K562 (cell line): Measurements from ENCODE around the gene OXA1L. TPM values are rescaled to one million over a fixed set of nuclear protein-coding genes. Genes with fewer than 3 reads are reported as not detected.
A peak's percentile ranks its signal among the peaks of the same experiment; 100 is the strongest.
"Not testable (repeated sequence)": the region's sequence is repeated elsewhere in the genome, so short reads cannot be mapped to it uniquely, and the experiment has no call there.

ENCODE experiments used
- ATAC-seq: fragments of 200-7000 bp; cut with Tn5 transposase; 3 replicates; pipeline ENCODE4 v1.9.1; 2020; ENCODE audit warnings: moderate library complexity
- BruUV-seq: library from RNA; stranded (reverse); fragments of 400-500 nt; replicated peaks from 2 replicates; lab custom pipeline; 2021; lab: Mats Ljungman, UMichigan
- CTCF ChIA-PET: fragments of 300-600 bp; formaldehyde crosslinking; extraction: SDS; loops from one replicate; lab custom pipeline; 2021; ENCODE audit warnings: low intra/inter-chr PET ratio; lab: Yijun Ruan, JAX
- POLR2A ChIA-PET: fragments of 300-600, 350-650 bp; sonication (Branson Sonifier 250); formaldehyde crosslinking; extraction: SDS; loops from one replicate; lab custom pipeline; 2021; ENCODE audit warnings: antibody characterized with exemption, inconsistent platforms; lab: Yijun Ruan, JAX
- DNase-seq, 4 experiments: peaks; one replicate each; pipeline versions ENCODE4 v3.0.0 to v3.0.0-alpha.2; 2011 to 2018; ENCODE audit warnings: low spot score in 3 of 4, mixed read lengths in 3 of 4; ENCODE audit errors: extremely low read depth in 1 of 4
- FAIRE-seq: peaks from 2 replicates; lab custom pipeline; 2011; peaks lifted over from hg19 to GRCh38; lab: Jason Lieb, UNC
- H2AFZ ChIP-seq: 2 replicates; pipeline ENCODE4 v1.6.0; 2011; ENCODE audit warnings: low read depth, low read length, control low read depth, inconsistent platforms
- H3K27ac ChIP-seq: fragments of 200-600 bp; 3 replicates; pipeline ENCODE4 v1.8.0; 2011; ENCODE audit warnings: low read depth, mild to moderate bottlenecking, control low read depth, inconsistent platforms, low read length, moderate library complexity, mixed read lengths; ENCODE audit errors: extremely low read depth
- H3K27me3 ChIP-seq, 2 experiments: fragments of 300-600 bp in 1 of 2; 2 replicates in 1 of 2; 3 replicates in 1 of 2; pipeline versions ENCODE4 v1.6.0 to v1.8.0; 2011; ENCODE audit warnings: inconsistent platforms in 2 of 2, low read length in 2 of 2, mild to moderate bottlenecking in 1 of 2, mixed read lengths in 1 of 2, moderate library complexity in 1 of 2; ENCODE audit not compliant: control insufficient read depth in 2 of 2, insufficient read depth in 2 of 2
- H3K36me3 ChIP-seq: fragments of 300-600 bp; 3 replicates; pipeline ENCODE4 v1.8.0; 2011; ENCODE audit warnings: mild to moderate bottlenecking, low read length, inconsistent platforms; ENCODE audit not compliant: control insufficient read depth, insufficient read depth
- H3K4me1 ChIP-seq, 2 experiments: fragments of 200-600 bp in 1 of 2; replicated peaks in 1 of 2; 2 replicates in 1 of 2; 3 replicates in 1 of 2; pipeline versions ENCODE4 v1.5.1 to v1.8.0; 2011; ENCODE audit warnings: inconsistent platforms in 2 of 2, low read length in 2 of 2, mild to moderate bottlenecking in 1 of 2, mixed read lengths in 1 of 2, moderate library complexity in 1 of 2; ENCODE audit not compliant: control insufficient read depth in 2 of 2, insufficient read depth in 2 of 2
- H3K4me2 ChIP-seq: 2 replicates; pipeline ENCODE4 v1.6.1; 2011; ENCODE audit warnings: low read length, control low read depth, inconsistent platforms, mixed read lengths; ENCODE audit not compliant: insufficient read depth
- H3K4me3 ChIP-seq: fragments of 200-600 bp; sonication (generic), shearing (Covaris generic); 2 replicates; pipeline ENCODE4 v1.5.1; 2016; ENCODE audit warnings: control low read depth, inconsistent platforms
- H3K79me2 ChIP-seq: fragments of 200-600 bp; 3 replicates; pipeline ENCODE4 v1.8.0; 2011; ENCODE audit warnings: low read length, inconsistent platforms; ENCODE audit not compliant: control insufficient read depth, insufficient read depth
- H3K9ac ChIP-seq, 2 experiments: 2 replicates each; pipeline versions ENCODE4 v1.6.0 to v1.6.1; 2011; ENCODE audit warnings: low read depth in 2 of 2, low read length in 2 of 2, control low read depth in 1 of 2, inconsistent platforms in 1 of 2, mild to moderate bottlenecking in 1 of 2, mixed read lengths in 1 of 2; ENCODE audit not compliant: insufficient read depth in 1 of 2
- H3K9me1 ChIP-seq: one replicate; pipeline ENCODE4 v1.6.0; 2011; ENCODE audit warnings: inconsistent platforms, mild to moderate bottlenecking, low read length, moderate library complexity; ENCODE audit not compliant: control insufficient read depth, insufficient read depth
- H3K9me3 ChIP-seq: replicated peaks from 2 replicates; pipeline ENCODE4 v1.5.1; 2011; ENCODE audit warnings: low read depth, low read length, inconsistent platforms; ENCODE audit not compliant: control insufficient read depth, insufficient read depth
- H4K20me1 ChIP-seq: replicated peaks from 2 replicates; pipeline ENCODE4 v1.6.1; 2011; ENCODE audit warnings: low read length, inconsistent platforms, mixed read lengths; ENCODE audit not compliant: control insufficient read depth, insufficient read depth
- ARID1B ChIP-seq: fragments of 450-650 bp; IDR thresholded peaks from 2 replicates; pipeline ENCODE4 v1.6.1; 2016; ENCODE audit warnings: antibody characterized with exemption, mild to moderate bottlenecking, inconsistent platforms
- CBFA2T3 ChIP-seq: fragments of 450-650 bp; IDR thresholded peaks from 2 replicates; pipeline ENCODE4 v1.6.1; 2017
- CXXC5 ChIP-seq: fragments of 250-450 bp; sonication (Bioruptor Pico); IDR thresholded peaks from 2 replicates; pipeline ENCODE4 v1.8.0; 2022; ENCODE audit warnings: inconsistent platforms, mild to moderate bottlenecking, moderate library complexity
- EP400 ChIP-seq: fragments of 450-650 bp; IDR thresholded peaks from 2 replicates; pipeline ENCODE4 v1.6.1; 2017; ENCODE audit warnings: antibody characterized with exemption, mild to moderate bottlenecking, moderate library complexity
- IRF9 ChIP-seq: fragments of 450-650 bp; IDR thresholded peaks from 2 replicates; pipeline ENCODE4 v1.6.1; 2016; ENCODE audit warnings: missing biosample characterization, missing genetic modification characterization
- NR2C2 ChIP-seq, 2 experiments: fragments of 200-800 bp in 1 of 2; sonication (Bioruptor generic) in 1 of 2; sonication (generic) in 1 of 2; formaldehyde crosslinking in 1 of 2; IDR thresholded peaks; 2 replicates each; pipeline versions ENCODE4 v1.6.1 to v1.8.0; 2016 to 2022; ENCODE audit warnings: mild to moderate bottlenecking in 1 of 2, missing compliant biosample characterization in 1 of 2, missing genetic modification characterization in 1 of 2, missing genetic modification reagents in 1 of 2
- PTRF ChIP-seq: fragments of 450-650 bp; IDR thresholded peaks from 2 replicates; pipeline ENCODE4 v1.6.1; 2016; ENCODE audit warnings: mild to moderate bottlenecking, missing genetic modification characterization, missing compliant biosample characterization
- PTTG1 ChIP-seq: fragments of 450-650 bp; IDR thresholded peaks from 2 replicates; pipeline ENCODE4 v1.6.1; 2016; ENCODE audit warnings: low read depth, mild to moderate bottlenecking, missing genetic modification characterization, missing compliant biosample characterization
- ZNF668 ChIP-seq: fragments of 250-450 bp; sonication (Bioruptor Pico); IDR thresholded peaks from 2 replicates; pipeline ENCODE4 v1.8.0; 2022; ENCODE audit warnings: mild to moderate bottlenecking, inconsistent platforms
- ZNF766 ChIP-seq: fragments of 200-800 bp; sonication (Bioruptor generic); conservative IDR thresholded peaks from 2 replicates; pipeline ENCODE4 v1.6.1; 2016; ENCODE audit warnings: missing genetic modification characterization, missing compliant biosample characterization
- WGBS: fragments of 100-300 bp; shearing (Covaris generic); methylation state at CpG from one replicate; pipeline ENCODE4 v1.1.6; 2016; ENCODE audit warnings: low coverage, mixed read lengths; ENCODE audit not compliant: insufficient coverage; ENCODE audit errors: missing lambda C conversion rate; 5-methylcytosine and 5-hydroxymethylcytosine counted together
- in situ Hi-C: fragments of 300-500 bp; cut with MboI; formaldehyde crosslinking; loops from 4 replicates; pipeline ENCODE4 v1.15.0; 2018; ENCODE audit warnings: inconsistent platforms, mixed read lengths
- intact Hi-C: fragments of 100-400 bp; cut with micrococcal nuclease; formaldehyde crosslinking; loops from 2 replicates; pipeline ENCODE4 v1.14.2; 2022
- polyA plus RNA-seq, 8 experiments: library from polyadenylated mRNA; depleted of rRNA in 4 of 8; stranded (reverse) in 5 of 8; unstranded in 3 of 8; fragments of >200 nt; fragmentation: Nextera tagmentation in 2 of 8; fragmentation: Illumina TruSeq in 1 of 8; extraction: Ambion mirVana in 2 of 8; extraction: Trizol in 1 of 8; gene quantifications; 2 replicates each; pipeline versions ENCODE4 v1.2.1 to v1.2.3, GENCODE V29; 2011 to 2014; ENCODE audit warnings: inconsistent platforms in 1 of 8, missing spikeins in 1 of 8
- total RNA-seq, 7 experiments: library from RNA; depleted of rRNA in 6 of 7; stranded (reverse); fragments of >200 nt in 6 of 7; fragmentation: Illumina TruSeq in 2 of 7; extraction: Trizol in 2 of 7; gene quantifications; 2 replicates each; pipeline versions ENCODE4 v1.2.1 to v1.2.3, GENCODE V29; 2011 to 2021; ENCODE audit warnings: low replicate concordance in 1 of 7
- TF ChIP-seq, protein P1 (sequence below), 2 experiments: fragments of 450-650 bp; conservative IDR thresholded peaks; 2 replicates each; pipeline ENCODE4 v1.6.1; 2017; ENCODE audit warnings: mild to moderate bottlenecking in 2 of 2, moderate library complexity in 2 of 2
- TF ChIP-seq, protein P2 (sequence below): fragments of 450-650 bp; IDR thresholded peaks from 2 replicates; pipeline ENCODE4 v1.6.1; 2017; ENCODE audit warnings: antibody characterized with exemption, mild to moderate bottlenecking
- TF ChIP-seq, protein P3 (sequence below): fragments of 450-650 bp; conservative IDR thresholded peaks from 2 replicates; pipeline ENCODE4 v1.6.1; 2016; ENCODE audit warnings: missing genetic modification characterization, low read depth, mild to moderate bottlenecking, control low read depth, missing compliant biosample characterization

The OXA1L gene
- total and polyA plus RNA-seq, 9 of the 15 experiments (the other 6 are each of a cell fraction or from before 2014, with no cell fraction given) = 100 to 204 (median 145) TPM

DNA sequence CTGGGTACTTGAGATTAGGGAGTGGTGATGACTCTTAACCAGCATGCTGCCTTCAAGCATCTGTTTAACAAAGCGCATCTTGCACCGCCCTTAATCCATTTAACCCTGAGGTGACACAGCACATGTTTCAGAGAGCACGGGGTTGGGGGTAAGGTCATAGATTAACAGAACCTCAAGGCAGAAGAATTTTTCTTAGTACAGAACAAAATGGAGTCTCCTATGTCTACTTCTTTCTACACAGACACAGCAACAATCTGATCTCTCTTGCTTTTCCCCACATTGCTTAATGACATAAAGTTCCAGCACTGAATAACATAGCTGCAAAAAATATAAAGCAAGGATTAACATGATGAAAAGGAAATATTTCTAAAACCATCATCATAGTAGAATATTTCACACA, 41.1 kb upstream of the OXA1L start:
- H3K9ac ChIP-seq; H3K27ac ChIP-seq; H3K4me2 ChIP-seq; H3K4me3 ChIP-seq; H3K79me2 ChIP-seq; in situ Hi-C loops; ATAC-seq; POLR2A ChIA-PET; CTCF ChIA-PET; BruUV-seq; H3K9me1 ChIP-seq; H3K9me3 ChIP-seq; H3K27me3 ChIP-seq; H3K36me3 ChIP-seq; FAIRE-seq; intact Hi-C loops; H2AFZ ChIP-seq; H4K20me1 ChIP-seq; DNase-seq; TF ChIP-seq NR2C2 (CRISPR knock-in tag; IDR thresholded peaks at IDR 0.05): not testable (repeated sequence)
- peaks cover 10 to 13% of the 10 kb centered on the region in 2 experiments; a peak in 4 of 5 replicates for H3K4me1 ChIP-seq
- 0% methylated on average over 2 of the region's 3 CpGs for WGBS
- TF ChIP-seq ZNF766 (CRISPR knock-in tag) = 0 out of 2 replicates have a peak, but pooled peaks have one; percentile 21
- 0 out of 2 replicates have a peak, but pooled peaks have one; percentile 17 for TF ChIP-seq EP400
- peak; percentile 55; the same call in 1 of the 2 replicates for TF ChIP-seq PTRF (tag)
- TF ChIP-seq, protein P1, sequence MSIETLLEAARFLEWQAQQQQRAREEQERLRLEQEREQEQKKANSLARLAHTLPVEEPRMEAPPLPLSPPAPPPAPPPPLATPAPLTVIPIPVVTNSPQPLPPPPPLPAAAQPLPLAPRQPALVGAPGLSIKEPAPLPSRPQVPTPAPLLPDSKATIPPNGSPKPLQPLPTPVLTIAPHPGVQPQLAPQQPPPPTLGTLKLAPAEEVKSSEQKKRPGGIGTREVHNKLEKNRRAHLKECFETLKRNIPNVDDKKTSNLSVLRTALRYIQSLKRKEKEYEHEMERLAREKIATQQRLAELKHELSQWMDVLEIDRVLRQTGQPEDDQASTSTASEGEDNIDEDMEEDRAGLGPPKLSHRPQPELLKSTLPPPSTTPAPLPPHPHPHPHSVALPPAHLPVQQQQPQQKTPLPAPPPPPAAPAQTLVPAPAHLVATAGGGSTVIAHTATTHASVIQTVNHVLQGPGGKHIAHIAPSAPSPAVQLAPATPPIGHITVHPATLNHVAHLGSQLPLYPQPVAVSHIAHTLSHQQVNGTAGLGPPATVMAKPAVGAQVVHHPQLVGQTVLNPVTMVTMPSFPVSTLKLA (conservative IDR thresholded peaks at IDR 0.05) = peak in 1 of 2 experiments; percentile 29; a peak in 1 of 4 replicates
- peak; percentile 33; the same call in 1 of the 2 replicates for TF ChIP-seq ARID1B
- peak; percentile 28; the same call in 1 of the 2 replicates for TF ChIP-seq ZNF668 (CRISPR knock-in tag)
- TF ChIP-seq, protein P2, sequence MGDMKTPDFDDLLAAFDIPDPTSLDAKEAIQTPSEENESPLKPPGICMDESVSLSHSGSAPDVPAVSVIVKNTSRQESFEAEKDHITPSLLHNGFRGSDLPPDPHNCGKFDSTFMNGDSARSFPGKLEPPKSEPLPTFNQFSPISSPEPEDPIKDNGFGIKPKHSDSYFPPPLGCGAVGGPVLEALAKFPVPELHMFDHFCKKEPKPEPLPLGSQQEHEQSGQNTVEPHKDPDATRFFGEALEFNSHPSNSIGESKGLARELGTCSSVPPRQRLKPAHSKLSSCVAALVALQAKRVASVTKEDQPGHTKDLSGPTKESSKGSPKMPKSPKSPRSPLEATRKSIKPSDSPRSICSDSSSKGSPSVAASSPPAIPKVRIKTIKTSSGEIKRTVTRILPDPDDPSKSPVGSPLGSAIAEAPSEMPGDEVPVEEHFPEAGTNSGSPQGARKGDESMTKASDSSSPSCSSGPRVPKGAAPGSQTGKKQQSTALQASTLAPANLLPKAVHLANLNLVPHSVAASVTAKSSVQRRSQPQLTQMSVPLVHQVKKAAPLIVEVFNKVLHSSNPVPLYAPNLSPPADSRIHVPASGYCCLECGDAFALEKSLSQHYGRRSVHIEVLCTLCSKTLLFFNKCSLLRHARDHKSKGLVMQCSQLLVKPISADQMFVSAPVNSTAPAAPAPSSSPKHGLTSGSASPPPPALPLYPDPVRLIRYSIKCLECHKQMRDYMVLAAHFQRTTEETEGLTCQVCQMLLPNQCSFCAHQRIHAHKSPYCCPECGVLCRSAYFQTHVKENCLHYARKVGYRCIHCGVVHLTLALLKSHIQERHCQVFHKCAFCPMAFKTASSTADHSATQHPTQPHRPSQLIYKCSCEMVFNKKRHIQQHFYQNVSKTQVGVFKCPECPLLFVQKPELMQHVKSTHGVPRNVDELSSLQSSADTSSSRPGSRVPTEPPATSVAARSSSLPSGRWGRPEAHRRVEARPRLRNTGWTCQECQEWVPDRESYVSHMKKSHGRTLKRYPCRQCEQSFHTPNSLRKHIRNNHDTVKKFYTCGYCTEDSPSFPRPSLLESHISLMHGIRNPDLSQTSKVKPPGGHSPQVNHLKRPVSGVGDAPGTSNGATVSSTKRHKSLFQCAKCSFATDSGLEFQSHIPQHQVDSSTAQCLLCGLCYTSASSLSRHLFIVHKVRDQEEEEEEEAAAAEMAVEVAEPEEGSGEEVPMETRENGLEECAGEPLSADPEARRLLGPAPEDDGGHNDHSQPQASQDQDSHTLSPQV = peak; percentile 99
- peak; percentile 82 for TF ChIP-seq CBFA2T3
- TF ChIP-seq, protein P3, sequence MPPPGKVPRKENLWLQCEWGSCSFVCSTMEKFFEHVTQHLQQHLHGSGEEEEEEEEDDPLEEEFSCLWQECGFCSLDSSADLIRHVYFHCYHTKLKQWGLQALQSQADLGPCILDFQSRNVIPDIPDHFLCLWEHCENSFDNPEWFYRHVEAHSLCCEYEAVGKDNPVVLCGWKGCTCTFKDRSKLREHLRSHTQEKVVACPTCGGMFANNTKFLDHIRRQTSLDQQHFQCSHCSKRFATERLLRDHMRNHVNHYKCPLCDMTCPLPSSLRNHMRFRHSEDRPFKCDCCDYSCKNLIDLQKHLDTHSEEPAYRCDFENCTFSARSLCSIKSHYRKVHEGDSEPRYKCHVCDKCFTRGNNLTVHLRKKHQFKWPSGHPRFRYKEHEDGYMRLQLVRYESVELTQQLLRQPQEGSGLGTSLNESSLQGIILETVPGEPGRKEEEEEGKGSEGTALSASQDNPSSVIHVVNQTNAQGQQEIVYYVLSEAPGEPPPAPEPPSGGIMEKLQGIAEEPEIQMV (tag) = peak; percentile 68
- peak; percentile 48; the same call in 1 of the 2 replicates for TF ChIP-seq PTTG1 (tag)
- peak; percentile 82 for TF ChIP-seq IRF9 (tag)
- TF ChIP-seq CXXC5 (CRISPR knock-in tag) = peak; percentile 64
- peak; percentile 27; the same call in 1 of the 2 replicates for TF ChIP-seq NR2C2 (tag; IDR thresholded peaks at IDR 0.05)
